GM12874 (cell line): ENCODE data around the gene TNK1.

Source experiments
- TF ChIP-seq, protein P1 (sequence below): IDR thresholded peaks from 2 replicates; pipeline ENCODE4 v1.5.1; 2011; ENCODE audit warnings: low read depth, mild to moderate bottlenecking, control low read depth, low read length, moderate library complexity; ENCODE audit not compliant: insufficient read depth

TNK1 gene

GRCh38 chr17:7380321-7380720 lies 568 bp upstream of the TNK1 start:
- TF ChIP-seq, protein P1, sequence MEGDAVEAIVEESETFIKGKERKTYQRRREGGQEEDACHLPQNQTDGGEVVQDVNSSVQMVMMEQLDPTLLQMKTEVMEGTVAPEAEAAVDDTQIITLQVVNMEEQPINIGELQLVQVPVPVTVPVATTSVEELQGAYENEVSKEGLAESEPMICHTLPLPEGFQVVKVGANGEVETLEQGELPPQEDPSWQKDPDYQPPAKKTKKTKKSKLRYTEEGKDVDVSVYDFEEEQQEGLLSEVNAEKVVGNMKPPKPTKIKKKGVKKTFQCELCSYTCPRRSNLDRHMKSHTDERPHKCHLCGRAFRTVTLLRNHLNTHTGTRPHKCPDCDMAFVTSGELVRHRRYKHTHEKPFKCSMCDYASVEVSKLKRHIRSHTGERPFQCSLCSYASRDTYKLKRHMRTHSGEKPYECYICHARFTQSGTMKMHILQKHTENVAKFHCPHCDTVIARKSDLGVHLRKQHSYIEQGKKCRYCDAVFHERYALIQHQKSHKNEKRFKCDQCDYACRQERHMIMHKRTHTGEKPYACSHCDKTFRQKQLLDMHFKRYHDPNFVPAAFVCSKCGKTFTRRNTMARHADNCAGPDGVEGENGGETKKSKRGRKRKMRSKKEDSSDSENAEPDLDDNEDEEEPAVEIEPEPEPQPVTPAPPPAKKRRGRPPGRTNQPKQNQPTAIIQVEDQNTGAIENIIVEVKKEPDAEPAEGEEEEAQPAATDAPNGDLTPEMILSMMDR = no peak

GRCh38 chr17:7382901-7383300 lies 2.0 kb downstream of the TNK1 start:
- TF ChIP-seq, protein P1 = no peak

GRCh38 chr17:7383371-7383741 lies 2.5 kb downstream of the TNK1 start:
- TF ChIP-seq, protein P1 = no peak

DNA sequence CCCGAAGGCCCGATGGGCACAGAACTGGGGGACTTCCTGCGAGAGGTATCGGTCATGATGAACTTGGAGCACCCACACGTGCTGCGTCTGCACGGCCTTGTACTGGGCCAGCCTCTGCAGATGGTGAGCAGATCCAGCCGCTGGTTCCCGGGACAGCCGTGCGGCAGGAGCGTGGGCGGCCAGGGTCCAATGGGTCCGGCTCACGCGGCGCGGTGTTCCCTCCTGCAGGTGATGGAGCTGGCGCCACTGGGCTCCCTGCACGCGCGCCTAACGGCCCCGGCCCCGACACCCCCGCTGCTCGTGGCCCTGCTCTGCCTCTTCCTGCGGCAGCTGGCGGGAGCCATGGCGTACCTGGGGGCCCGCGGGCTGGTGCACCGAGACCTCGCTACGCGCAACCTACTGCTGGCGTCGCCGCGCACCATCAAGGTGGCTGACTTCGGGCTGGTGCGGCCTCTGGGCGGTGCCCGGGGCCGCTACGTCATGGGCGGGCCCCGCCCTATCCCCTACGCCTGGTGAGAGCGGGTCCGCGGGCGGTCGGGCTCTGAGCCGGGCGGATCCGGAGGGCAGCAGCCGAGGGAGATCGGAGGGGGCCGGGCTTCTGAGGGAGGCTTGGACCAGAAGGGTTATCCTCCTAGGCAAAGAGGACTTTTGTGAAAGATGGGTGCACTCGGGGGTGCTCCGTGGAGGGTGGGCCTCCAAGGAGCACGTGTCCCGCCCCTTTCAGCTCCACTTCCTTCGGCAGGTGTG lies 3.0 kb downstream of the TNK1 start:
- TF ChIP-seq, protein P1 = no peak

GRCh38 chr17:7384489-7385081 lies 3.7 kb downstream of the TNK1 start:
- TF ChIP-seq, protein P1 = no peak

DNA sequence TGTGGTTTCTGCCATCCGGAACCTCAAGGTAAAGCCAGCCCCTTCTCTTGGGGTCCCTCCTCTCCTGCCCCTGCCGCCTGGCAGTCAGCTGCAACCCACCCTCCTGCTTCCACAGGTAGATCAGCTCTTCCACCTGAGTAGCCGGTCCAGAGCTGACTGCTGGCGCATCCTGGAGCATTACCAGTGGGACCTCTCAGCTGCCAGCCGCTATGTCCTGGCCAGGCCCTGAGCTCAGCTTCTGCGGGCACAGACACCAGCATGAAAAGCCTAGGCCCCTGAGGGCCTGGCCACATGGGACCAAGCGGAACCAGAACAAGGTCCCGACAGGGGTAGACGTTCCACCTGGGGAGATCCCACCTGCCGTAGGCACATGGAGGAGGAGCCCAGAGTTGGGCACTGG lies 8.0 kb downstream of the TNK1 start:
- TF ChIP-seq, protein P1 = no peak

DNA sequence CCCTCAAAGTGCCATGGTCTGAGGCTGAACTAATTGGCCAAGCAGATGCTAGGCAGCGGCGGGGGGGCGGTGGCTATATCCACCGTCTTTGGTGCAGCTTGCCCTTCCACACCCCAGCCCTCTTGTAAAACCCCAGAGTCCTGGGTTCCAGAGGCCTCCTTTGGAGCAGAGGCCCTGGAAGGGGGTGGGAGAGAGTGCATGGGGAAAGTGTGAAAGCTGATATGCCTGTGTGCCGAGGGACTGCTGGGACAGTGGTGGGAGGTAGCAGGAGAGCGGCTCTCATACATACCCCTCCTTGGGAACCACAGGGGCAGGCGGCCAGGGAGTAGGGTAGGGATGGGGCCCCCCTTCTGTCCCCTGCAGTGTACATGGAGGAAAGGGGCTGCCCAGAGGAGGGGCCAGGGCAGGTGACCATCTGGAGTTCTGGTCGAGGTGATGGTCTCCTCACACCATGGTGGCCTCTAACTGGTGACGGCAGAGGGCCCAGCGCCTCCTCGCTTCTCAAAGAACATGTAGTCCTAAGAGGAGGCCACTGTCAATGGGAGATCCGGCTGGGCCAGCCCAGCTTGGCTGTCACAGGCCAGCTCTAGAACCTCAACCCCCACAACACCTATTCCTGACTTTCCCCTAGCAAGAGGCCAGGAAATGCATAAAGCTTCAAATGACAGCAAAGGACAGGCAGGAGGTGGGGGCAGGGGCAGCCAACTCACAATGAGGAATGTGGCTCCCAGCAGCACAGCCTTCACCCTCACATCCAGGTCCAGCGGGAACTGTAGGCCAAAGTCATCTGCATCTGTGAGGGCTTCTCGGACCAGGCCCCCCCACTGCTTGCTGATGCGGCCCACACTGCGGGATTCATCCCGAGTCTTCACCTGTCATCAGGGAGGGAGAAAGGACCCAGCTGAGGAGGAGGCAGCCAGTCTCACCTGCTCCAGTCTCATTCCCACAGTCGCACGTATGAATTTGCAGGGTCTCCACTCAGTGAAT lies 9.3 kb downstream of the TNK1 start:
- TF ChIP-seq, protein P1 = no peak
